K562 (cell line): ENCODE data around the gene CEL. TPM values are rescaled to one million over a fixed set of nuclear protein-coding genes. Genes with fewer than 3 reads are reported as not detected.

ENCODE experiments used
- ATAC-seq: fragments of 200-7000 bp; cut with Tn5 transposase; 3 replicates; pipeline ENCODE4 v1.9.1; 2020; ENCODE audit warnings: moderate library complexity
- BruUV-seq: library from RNA; stranded (reverse); fragments of 400-500 nt; replicated peaks from 2 replicates; lab custom pipeline; 2021; lab: Mats Ljungman, UMichigan
- CTCF ChIA-PET: fragments of 300-600 bp; formaldehyde crosslinking; extraction: SDS; loops from one replicate; lab custom pipeline; 2021; ENCODE audit warnings: low intra/inter-chr PET ratio; lab: Yijun Ruan, JAX
- POLR2A ChIA-PET: fragments of 300-600, 350-650 bp; sonication (Branson Sonifier 250); formaldehyde crosslinking; extraction: SDS; loops from one replicate; lab custom pipeline; 2021; ENCODE audit warnings: antibody characterized with exemption, inconsistent platforms; lab: Yijun Ruan, JAX
- DNase-seq, 4 experiments: peaks; one replicate each; pipeline versions ENCODE4 v3.0.0 to v3.0.0-alpha.2; 2011 to 2018; ENCODE audit warnings: low spot score in 3 of 4, mixed read lengths in 3 of 4; ENCODE audit errors: extremely low read depth in 1 of 4
- FAIRE-seq: peaks from 2 replicates; lab custom pipeline; 2011; peaks lifted over from hg19 to GRCh38; lab: Jason Lieb, UNC
- H2AFZ ChIP-seq: 2 replicates; pipeline ENCODE4 v1.6.0; 2011; ENCODE audit warnings: low read depth, low read length, control low read depth, inconsistent platforms
- H3K27ac ChIP-seq: fragments of 200-600 bp; 3 replicates; pipeline ENCODE4 v1.8.0; 2011; ENCODE audit warnings: low read depth, mild to moderate bottlenecking, control low read depth, inconsistent platforms, low read length, moderate library complexity, mixed read lengths; ENCODE audit errors: extremely low read depth
- H3K27me3 ChIP-seq, 2 experiments: fragments of 300-600 bp in 1 of 2; 2 replicates in 1 of 2; 3 replicates in 1 of 2; pipeline versions ENCODE4 v1.6.0 to v1.8.0; 2011; ENCODE audit warnings: inconsistent platforms in 2 of 2, low read length in 2 of 2, mild to moderate bottlenecking in 1 of 2, mixed read lengths in 1 of 2, moderate library complexity in 1 of 2; ENCODE audit not compliant: control insufficient read depth in 2 of 2, insufficient read depth in 2 of 2
- H3K36me3 ChIP-seq: fragments of 300-600 bp; 3 replicates; pipeline ENCODE4 v1.8.0; 2011; ENCODE audit warnings: mild to moderate bottlenecking, low read length, inconsistent platforms; ENCODE audit not compliant: control insufficient read depth, insufficient read depth
- H3K4me1 ChIP-seq, 2 experiments: fragments of 200-600 bp in 1 of 2; replicated peaks in 1 of 2; 2 replicates in 1 of 2; 3 replicates in 1 of 2; pipeline versions ENCODE4 v1.5.1 to v1.8.0; 2011; ENCODE audit warnings: inconsistent platforms in 2 of 2, low read length in 2 of 2, mild to moderate bottlenecking in 1 of 2, mixed read lengths in 1 of 2, moderate library complexity in 1 of 2; ENCODE audit not compliant: control insufficient read depth in 2 of 2, insufficient read depth in 2 of 2
- H3K4me2 ChIP-seq: 2 replicates; pipeline ENCODE4 v1.6.1; 2011; ENCODE audit warnings: low read length, control low read depth, inconsistent platforms, mixed read lengths; ENCODE audit not compliant: insufficient read depth
- H3K4me3 ChIP-seq: fragments of 200-600 bp; sonication (generic), shearing (Covaris generic); 2 replicates; pipeline ENCODE4 v1.5.1; 2016; ENCODE audit warnings: control low read depth, inconsistent platforms
- H3K79me2 ChIP-seq: fragments of 200-600 bp; 3 replicates; pipeline ENCODE4 v1.8.0; 2011; ENCODE audit warnings: low read length, inconsistent platforms; ENCODE audit not compliant: control insufficient read depth, insufficient read depth
- H3K9ac ChIP-seq, 2 experiments: 2 replicates each; pipeline versions ENCODE4 v1.6.0 to v1.6.1; 2011; ENCODE audit warnings: low read depth in 2 of 2, low read length in 2 of 2, control low read depth in 1 of 2, inconsistent platforms in 1 of 2, mild to moderate bottlenecking in 1 of 2, mixed read lengths in 1 of 2; ENCODE audit not compliant: insufficient read depth in 1 of 2
- H3K9me1 ChIP-seq: one replicate; pipeline ENCODE4 v1.6.0; 2011; ENCODE audit warnings: inconsistent platforms, mild to moderate bottlenecking, low read length, moderate library complexity; ENCODE audit not compliant: control insufficient read depth, insufficient read depth
- H3K9me3 ChIP-seq: replicated peaks from 2 replicates; pipeline ENCODE4 v1.5.1; 2011; ENCODE audit warnings: low read depth, low read length, inconsistent platforms; ENCODE audit not compliant: control insufficient read depth, insufficient read depth
- H4K20me1 ChIP-seq: replicated peaks from 2 replicates; pipeline ENCODE4 v1.6.1; 2011; ENCODE audit warnings: low read length, inconsistent platforms, mixed read lengths; ENCODE audit not compliant: control insufficient read depth, insufficient read depth
- BCL6 ChIP-seq: fragments of 250-450 bp; sonication (Bioruptor Pico); IDR thresholded peaks from 2 replicates; pipeline ENCODE4 v1.4.0; 2020
- BRD4 ChIP-seq: fragments of 200-600 bp; sonication (generic); IDR thresholded peaks from 2 replicates; pipeline ENCODE4 v1.6.1; 2017; ENCODE audit warnings: inconsistent platforms
- EGR1 ChIP-seq: fragments of 450-650 bp; conservative IDR thresholded peaks from 2 replicates; pipeline ENCODE4 v1.6.1; 2017; ENCODE audit warnings: mild to moderate bottlenecking
- FOXA1 ChIP-seq: fragments of 450-650 bp; IDR thresholded peaks from 2 replicates; pipeline ENCODE4 v1.6.1; 2016; ENCODE audit warnings: mild to moderate bottlenecking, borderline replicate concordance
- MCM3 ChIP-seq: fragments of 450-650 bp; IDR thresholded peaks from 2 replicates; pipeline ENCODE4 v1.6.1; 2016
- NELFE ChIP-seq: IDR thresholded peaks from 2 replicates; pipeline ENCODE4 v1.6.1; 2011; ENCODE audit warnings: mild to moderate bottlenecking; ENCODE audit not compliant: insufficient read depth, insufficient read length
- OTX1 ChIP-seq: fragments of 450-650 bp; formaldehyde crosslinking; IDR thresholded peaks from 2 replicates; pipeline ENCODE4 v1.4.0; 2022; ENCODE audit warnings: mild to moderate bottlenecking
- RBM39 ChIP-seq: fragments of 200-400 bp; formaldehyde crosslinking; optimal IDR thresholded peaks from 2 replicates; pipeline ENCODE3; 2018; ENCODE audit warnings: low read depth, low read length
- RHOXF2B ChIP-seq: fragments of 250-450 bp; sonication (Bioruptor Pico); conservative IDR thresholded peaks from 2 replicates; pipeline ENCODE4 v1.5.1; 2021
- RUNX1 ChIP-seq: sonication (generic); IDR thresholded peaks from 2 replicates; pipeline ENCODE4 v1.6.1; 2016; ENCODE audit warnings: antibody characterized with exemption, low read depth
- SMAD4 ChIP-seq: fragments of 250-450 bp; sonication (Bioruptor Pico); conservative IDR thresholded peaks from 2 replicates; pipeline ENCODE4 v1.8.0; 2021; ENCODE audit warnings: inconsistent platforms, mild to moderate bottlenecking, moderate library complexity
- SMARCB1 ChIP-seq: IDR thresholded peaks from 2 replicates; pipeline ENCODE4 v1.6.1; 2011; ENCODE audit warnings: improper control_type of control experiment, low read depth; ENCODE audit not compliant: insufficient read length
- TOE1 ChIP-seq, 2 experiments: fragments of 450-650 bp in 1 of 2; sonication (generic) in 1 of 2; formaldehyde crosslinking in 1 of 2; IDR thresholded peaks; 2 replicates each; pipeline versions ENCODE4 v1.7.1 to v1.8.0; 2016 to 2022; ENCODE audit warnings: borderline replicate concordance in 2 of 2, mild to moderate bottlenecking in 2 of 2, antibody characterized with exemption in 1 of 2, inconsistent platforms in 1 of 2, low read depth in 1 of 2, missing genetic modification reagents in 1 of 2, moderate library complexity in 1 of 2
- WGBS: fragments of 100-300 bp; shearing (Covaris generic); methylation state at CpG from one replicate; pipeline ENCODE4 v1.1.6; 2016; ENCODE audit warnings: low coverage, mixed read lengths; ENCODE audit not compliant: insufficient coverage; ENCODE audit errors: missing lambda C conversion rate; 5-methylcytosine and 5-hydroxymethylcytosine counted together
- in situ Hi-C: fragments of 300-500 bp; cut with MboI; formaldehyde crosslinking; loops from 4 replicates; pipeline ENCODE4 v1.15.0; 2018; ENCODE audit warnings: inconsistent platforms, mixed read lengths
- intact Hi-C: fragments of 100-400 bp; cut with micrococcal nuclease; formaldehyde crosslinking; loops from 2 replicates; pipeline ENCODE4 v1.14.2; 2022
- polyA plus RNA-seq, 8 experiments: library from polyadenylated mRNA; depleted of rRNA in 4 of 8; stranded (reverse) in 5 of 8; unstranded in 3 of 8; fragments of >200 nt; fragmentation: Nextera tagmentation in 2 of 8; fragmentation: Illumina TruSeq in 1 of 8; extraction: Ambion mirVana in 2 of 8; extraction: Trizol in 1 of 8; gene quantifications; 2 replicates each; pipeline versions ENCODE4 v1.2.1 to v1.2.3, GENCODE V29; 2011 to 2014; ENCODE audit warnings: inconsistent platforms in 1 of 8, missing spikeins in 1 of 8
- total RNA-seq, 7 experiments: library from RNA; depleted of rRNA in 6 of 7; stranded (reverse); fragments of >200 nt in 6 of 7; fragmentation: Illumina TruSeq in 2 of 7; extraction: Trizol in 2 of 7; gene quantifications; 2 replicates each; pipeline versions ENCODE4 v1.2.1 to v1.2.3, GENCODE V29; 2011 to 2021; ENCODE audit warnings: low replicate concordance in 1 of 7
- TF ChIP-seq, protein P1 (sequence below): fragments of 450-650 bp; formaldehyde crosslinking; IDR thresholded peaks from 2 replicates; pipeline ENCODE4 v1.4.0; 2020; ENCODE audit warnings: mild to moderate bottlenecking, moderate library complexity

The CEL gene
- total and polyA plus RNA-seq, 9 of the 15 experiments (the other 6 are each of a cell fraction or from before 2014, with no cell fraction given) = 0.09 to 3.0 (median 0.51) TPM; not detected in 2

DNA sequence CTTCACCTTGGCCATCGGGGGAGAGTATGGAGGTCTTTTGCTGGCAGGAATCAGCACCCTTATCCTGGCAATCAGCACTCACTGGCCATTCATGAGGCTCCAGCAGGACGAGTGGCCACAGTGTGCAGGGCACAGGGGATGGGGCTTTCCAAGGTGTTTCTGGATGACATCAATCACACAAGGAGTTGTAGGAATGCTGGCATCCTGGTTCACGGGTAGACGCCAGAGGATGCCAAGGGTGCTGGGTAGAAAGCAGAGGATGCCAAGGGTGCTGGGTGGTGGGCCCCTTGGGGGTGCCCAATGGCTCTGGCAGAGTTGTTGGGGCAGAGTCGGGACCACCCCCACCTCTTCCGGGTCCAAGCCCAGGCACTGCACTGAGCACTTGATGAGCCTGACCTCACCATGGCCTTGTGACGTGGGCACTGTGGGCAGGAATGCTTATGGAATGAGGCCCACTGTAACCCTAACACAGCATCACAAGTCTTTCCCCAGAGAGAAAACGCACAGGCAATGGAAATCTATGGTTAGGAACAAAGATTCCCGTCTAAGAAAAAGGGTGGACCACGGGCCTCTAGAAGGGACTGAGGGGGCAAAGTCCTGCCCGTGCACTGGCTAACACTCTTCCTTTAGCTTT is 29.1 kb downstream of the CEL start:
- H3K36me3 ChIP-seq = no peaks in the 10 kb centered on the region
- H3K4me3 ChIP-seq = no peak overlapping the region
- H2AFZ ChIP-seq = no peak overlapping the region
- ATAC-seq (no peak), FAIRE-seq (no peak), DNase-seq (no peak)
- 28% methylated on average over 11 of the region's 11 CpGs for WGBS
- ChIA-PET CTCF (no interaction called here), POLR2A (interaction anchor here (0.6 to 1.4 kb wide), 4 partner anchors 12 to 775 kb away, joined by 3 to 4 read pairs (median 3); partner anchors contain the start of gene GBGT1)
- no TSS peak for BruUV-seq
- H3K9ac ChIP-seq = no peak overlapping the region; a peak in 1 of 4 replicates
- TF ChIP-seq TOE1 (IDR thresholded peaks at IDR 0.05; ENCODE audit: borderline replicate concordance) (no peak), TOE1 (CRISPR knock-in tag; IDR thresholded peaks at IDR 0.05; ENCODE audit: borderline replicate concordance, low read depth) (no peak), SMARCB1 (no peak), RHOXF2B (CRISPR knock-in tag) (no peak), RUNX1 (no peak), BCL6 (CRISPR knock-in tag) (no peak), RBM39 (no peak), NELFE (no peak), EGR1 (no peak), FOXA1 (no peak), SMAD4 (CRISPR knock-in tag) (no peak), MCM3 (no peak), BRD4 (no peak), OTX1 (no peak)
- TF ChIP-seq, protein P1, sequence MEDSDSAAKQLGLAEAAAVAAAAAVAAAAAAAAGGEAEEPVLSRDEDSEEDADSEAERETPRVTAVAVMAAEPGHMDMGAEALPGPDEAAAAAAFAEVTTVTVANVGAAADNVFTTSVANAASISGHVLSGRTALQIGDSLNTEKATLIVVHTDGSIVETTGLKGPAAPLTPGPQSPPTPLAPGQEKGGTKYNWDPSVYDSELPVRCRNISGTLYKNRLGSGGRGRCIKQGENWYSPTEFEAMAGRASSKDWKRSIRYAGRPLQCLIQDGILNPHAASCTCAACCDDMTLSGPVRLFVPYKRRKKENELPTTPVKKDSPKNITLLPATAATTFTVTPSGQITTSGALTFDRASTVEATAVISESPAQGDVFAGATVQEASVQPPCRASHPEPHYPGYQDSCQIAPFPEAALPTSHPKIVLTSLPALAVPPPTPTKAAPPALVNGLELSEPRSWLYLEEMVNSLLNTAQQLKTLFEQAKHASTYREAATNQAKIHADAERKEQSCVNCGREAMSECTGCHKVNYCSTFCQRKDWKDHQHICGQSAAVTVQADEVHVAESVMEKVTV (CRISPR knock-in tag) = no peak
- H3K9me1 ChIP-seq = no peaks in the 10 kb centered on the region
- no peaks in the 10 kb centered on the region; a peak in 1 of 5 replicates for H3K4me1 ChIP-seq
- no peaks in the 10 kb centered on the region; the same call in 1 of the 2 replicates for H3K9me3 ChIP-seq
- H4K20me1 ChIP-seq = no peaks in the 10 kb centered on the region
- H3K4me2 ChIP-seq = no peak overlapping the region
- H3K27ac ChIP-seq = no peak overlapping the region
- H3K79me2 ChIP-seq = no peaks in the 10 kb centered on the region
- no peaks in the 10 kb centered on the region for H3K27me3 ChIP-seq
- intact Hi-C loops (no loop called here), in situ Hi-C loops (no loop called here)
